ENCODE measurements around the gene CPEB4. TPM values are rescaled to one million over a fixed set of nuclear protein-coding genes. Genes with fewer than 3 reads are reported as not detected.
A peak's percentile ranks its signal among the peaks of the same experiment; 100 is the strongest.

Gene CPEB4
- total RNA-seq, 1 experiment from 2014 or later = 86.7 TPM

GRCh38 chr5:173875189-173875588 lies 13.0 kb upstream of the CPEB4 start:
- Mint-ChIP-seq H3K4me3 (ENCODE audit: unreplicated experiment) (no peak overlapping the region), H3K27ac (ENCODE audit: low read depth, unreplicated experiment) (no peak overlapping the region), H3K9me3 (ENCODE audit: unreplicated experiment) (no peaks in the 10 kb centered on the region), H3K27me3 (ENCODE audit: insufficient read depth, unreplicated experiment) (no peaks in the 10 kb centered on the region), H3K4me1 (ENCODE audit: insufficient read depth, unreplicated experiment) (peaks cover 14% of the 10 kb centered on the region), H3K36me3 (ENCODE audit: insufficient read depth, unreplicated experiment) (no peaks in the 10 kb centered on the region)
- DNase-seq (ENCODE audit: unreplicated experiment) = no peak
- intact Hi-C loops (cut with micrococcal nuclease) = no loop called here
- ChIA-PET POLR2A (interaction anchor here (0.6 to 2.4 kb wide), 3 partner anchors 12 to 67 kb away, joined by 3 to 11 read pairs (median 3); partner anchors contain the start of gene CPEB4), CTCF (no interaction called here)
- TF ChIP-seq CTCF (IDR thresholded peaks at IDR 0.05; ENCODE audit: unreplicated experiment) = no peak
- no TSS peak for BruUV-seq (replicated peaks)

DNA sequence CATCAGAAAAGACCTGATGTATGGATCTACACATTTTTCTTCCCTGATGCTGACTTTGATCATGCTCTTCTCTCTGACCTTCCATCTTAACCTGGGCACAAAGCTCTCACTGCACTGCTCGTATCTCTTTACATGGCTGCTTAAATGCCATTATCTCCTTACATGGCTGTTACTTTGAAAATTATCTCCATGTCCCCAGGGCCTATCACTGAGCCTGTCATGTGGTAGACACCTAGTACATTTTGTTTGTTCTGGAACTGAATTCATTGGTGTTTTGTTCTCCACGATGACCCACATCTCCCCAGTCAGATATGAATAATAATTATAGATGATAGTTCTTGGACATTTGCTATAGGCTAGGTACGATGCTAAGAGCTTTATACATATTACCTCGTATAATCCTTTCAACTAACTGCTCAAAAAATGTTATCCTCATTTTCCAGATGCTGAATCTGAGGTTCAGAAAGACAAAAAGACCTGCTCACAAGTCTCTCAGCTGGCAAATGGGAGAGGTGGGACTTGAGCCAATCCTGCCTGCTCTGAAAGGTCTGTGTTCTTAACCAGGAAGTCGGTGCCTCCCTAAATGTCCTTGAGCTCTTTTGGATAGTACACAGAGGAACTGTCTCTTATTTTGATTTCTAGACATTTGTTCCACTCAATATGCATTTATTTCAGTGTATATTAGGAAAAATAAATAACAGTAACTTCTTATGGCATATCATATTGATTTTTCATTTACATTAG lies 9.8 kb upstream of the CPEB4 start:
- POLR2A ChIA-PET = interaction anchor here (0.7 to 1.5 kb wide), 5 partner anchors 10 to 111 kb away, joined by 3 to 5 read pairs (median 4); partner anchors contain the start of gene CPEB4
- BruUV-seq (replicated peaks) = no TSS peak
- Mint-ChIP-seq H3K27me3 (ENCODE audit: insufficient read depth, unreplicated experiment) (no peaks in the 10 kb centered on the region), H3K4me3 (ENCODE audit: unreplicated experiment) (no peak overlapping the region), H3K36me3 (ENCODE audit: insufficient read depth, unreplicated experiment) (peaks cover 4% of the 10 kb centered on the region), H3K27ac (ENCODE audit: low read depth, unreplicated experiment) (peak overlapping the region; percentile 4), H3K4me1 (ENCODE audit: insufficient read depth, unreplicated experiment) (peaks cover 32% of the 10 kb centered on the region), H3K9me3 (ENCODE audit: unreplicated experiment) (peaks cover 7% of the 10 kb centered on the region)
- intact Hi-C loops (cut with micrococcal nuclease) = no loop called here
- CTCF ChIA-PET = no interaction called here
- TF ChIP-seq CTCF (IDR thresholded peaks at IDR 0.05; ENCODE audit: unreplicated experiment) = no peak
- DNase-seq (ENCODE audit: unreplicated experiment) = no peak

DNA sequence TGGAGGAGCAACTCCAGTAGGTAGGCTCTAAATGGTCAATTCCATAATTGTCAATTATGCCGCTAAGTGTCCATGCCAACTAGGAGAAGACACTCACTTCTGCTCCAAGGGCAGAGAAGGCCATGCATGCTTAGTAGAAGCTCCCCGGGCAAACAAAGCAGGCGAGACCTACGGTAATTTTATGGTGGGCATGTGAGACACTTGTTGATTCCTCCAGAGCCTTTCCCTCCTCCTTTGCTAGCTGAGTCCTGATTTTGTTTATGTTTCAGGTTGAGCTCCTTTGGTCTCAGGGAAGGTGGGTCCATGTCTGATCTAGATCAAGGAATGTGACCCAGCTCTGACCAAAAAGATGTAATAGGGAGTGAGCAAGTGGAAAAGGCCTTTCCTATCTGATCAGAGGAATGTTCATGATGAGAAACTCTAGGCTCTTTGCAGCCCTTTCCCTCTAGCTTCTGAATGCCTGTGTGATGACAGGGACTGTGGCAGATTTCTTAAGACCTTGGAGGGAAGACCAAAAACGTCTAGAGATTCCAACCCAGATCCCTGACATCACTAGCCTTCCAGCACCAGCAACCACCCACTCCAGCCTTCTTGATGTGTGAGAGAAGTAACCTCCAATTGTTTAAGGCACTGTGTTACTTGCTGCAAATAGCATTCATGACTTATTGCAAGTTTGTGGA lies 7.7 kb upstream of the CPEB4 start:
- Mint-ChIP-seq H3K27ac (ENCODE audit: low read depth, unreplicated experiment) (no peak overlapping the region), H3K27me3 (ENCODE audit: insufficient read depth, unreplicated experiment) (no peaks in the 10 kb centered on the region), H3K9me3 (ENCODE audit: unreplicated experiment) (peaks cover 7% of the 10 kb centered on the region), H3K36me3 (ENCODE audit: insufficient read depth, unreplicated experiment) (peaks cover 10% of the 10 kb centered on the region), H3K4me3 (ENCODE audit: unreplicated experiment) (no peak overlapping the region), H3K4me1 (ENCODE audit: insufficient read depth, unreplicated experiment) (peaks cover 53% of the 10 kb centered on the region)
- DNase-seq (ENCODE audit: unreplicated experiment) = no peak
- POLR2A ChIA-PET = interaction anchor here (0.6 to 1.0 kb wide), 5 partner anchors 8 to 703 kb away, joined by 3 to 4 read pairs (median 3); partner anchors contain the start of gene CPEB4
- intact Hi-C loops (cut with micrococcal nuclease) = no loop called here
- CTCF ChIA-PET = interaction anchor here (1.2 kb wide), 1 partner anchor 12 kb away, joined by 5 read pairs; no protein-coding TSS in a partner anchor
- no peak for TF ChIP-seq CTCF (IDR thresholded peaks at IDR 0.05; ENCODE audit: unreplicated experiment)
- no TSS peak for BruUV-seq (replicated peaks)

Measured in MCF 10A (cell line).